Mucosa of descending colon (tissue), 3 donors: ENCODE data around the gene ZNF429. TPM values are rescaled to one million over a fixed set of nuclear protein-coding genes. Genes with fewer than 3 reads are reported as not detected.

Experiments
- ATAC-seq: fragments of 200-7000 bp; cut with Tn5 transposase; one replicate; pipeline ENCODE4 v1.9.1; 2020; ENCODE audit warnings: mild to moderate bottlenecking, moderate library complexity
- DNase-seq, 3 donors: peaks; one replicate each; pipeline ENCODE4 v3.0.0-alpha.2; 2020
- H3K36me3 ChIP-seq: fragments of 200-600 bp; one replicate; pipeline ENCODE4 v1.8.0; 2021; ENCODE audit warnings: low read depth, mild to moderate bottlenecking
- H3K4me1 ChIP-seq: fragments of 200-600 bp; one replicate; pipeline ENCODE4 v1.8.0; 2021; ENCODE audit warnings: low read depth, mild to moderate bottlenecking
- H3K4me3 ChIP-seq: fragments of 200-600 bp; one replicate; pipeline ENCODE4 v1.8.0; 2021; ENCODE audit warnings: mild to moderate bottlenecking
- H3K9me3 ChIP-seq: fragments of 200-600 bp; one replicate; pipeline ENCODE4 v1.8.0; 2021; ENCODE audit warnings: mild to moderate bottlenecking
- intact Hi-C, 2 donors: fragments of 100-400 bp; cut with DNase I in 1 of 2; cut with micrococcal nuclease in 1 of 2; formaldehyde crosslinking; loops; one replicate each; pipeline versions ENCODE4 v1.11.0 to v1.11.1; 2022; cut with DNase I, micrococcal nuclease
- long read RNA-seq, 2 donors: library from polyadenylated mRNA; unstranded; transcript quantifications; one replicate each; pipeline ENCODE4 v2.0.0, GENCODE V29; 2019 to 2021
- total RNA-seq, 3 donors: library from RNA; stranded (reverse); fragmentation: NEBNext Ultra II Directional in 2 of 3; extraction: Animal tissue kit (Norgen Biotek cat#: 25700) in 2 of 3; gene quantifications; one replicate each; pipeline versions ENCODE4 v1.2.1 to v1.2.4, GENCODE V29; 2021 to 2023
- TF ChIP-seq, protein P1 (sequence below): fragments of 200-600 bp; IDR thresholded peaks from one replicate; pipeline ENCODE4 v1.8.0; 2022; ENCODE audit warnings: antibody characterized with exemption, mild to moderate bottlenecking
- donor health status: DM: no; HTN: no; CAD: no; lungs with moderate emphysema.
- donor health status: DM: no; HTN: no; CAD: no.
- donor health status: DM: no; HTN: yes; CAD: no.

The ZNF429 gene
- 10 to 100 TPM; 16.5 to 18.7 (median 16.6) TPM for total RNA-seq
- long read RNA-seq, donor 1, partial matches to known transcripts = 3 of 18 reads
- long read RNA-seq, donor 1, other reads (novel, unspliced or antisense) = 12 of 18 reads
- long read RNA-seq, donor 2, partial matches to known transcripts = 0 of 7 reads
- long read RNA-seq, donor 2, other reads (novel, unspliced or antisense) = 5 of 7 reads

DNA sequence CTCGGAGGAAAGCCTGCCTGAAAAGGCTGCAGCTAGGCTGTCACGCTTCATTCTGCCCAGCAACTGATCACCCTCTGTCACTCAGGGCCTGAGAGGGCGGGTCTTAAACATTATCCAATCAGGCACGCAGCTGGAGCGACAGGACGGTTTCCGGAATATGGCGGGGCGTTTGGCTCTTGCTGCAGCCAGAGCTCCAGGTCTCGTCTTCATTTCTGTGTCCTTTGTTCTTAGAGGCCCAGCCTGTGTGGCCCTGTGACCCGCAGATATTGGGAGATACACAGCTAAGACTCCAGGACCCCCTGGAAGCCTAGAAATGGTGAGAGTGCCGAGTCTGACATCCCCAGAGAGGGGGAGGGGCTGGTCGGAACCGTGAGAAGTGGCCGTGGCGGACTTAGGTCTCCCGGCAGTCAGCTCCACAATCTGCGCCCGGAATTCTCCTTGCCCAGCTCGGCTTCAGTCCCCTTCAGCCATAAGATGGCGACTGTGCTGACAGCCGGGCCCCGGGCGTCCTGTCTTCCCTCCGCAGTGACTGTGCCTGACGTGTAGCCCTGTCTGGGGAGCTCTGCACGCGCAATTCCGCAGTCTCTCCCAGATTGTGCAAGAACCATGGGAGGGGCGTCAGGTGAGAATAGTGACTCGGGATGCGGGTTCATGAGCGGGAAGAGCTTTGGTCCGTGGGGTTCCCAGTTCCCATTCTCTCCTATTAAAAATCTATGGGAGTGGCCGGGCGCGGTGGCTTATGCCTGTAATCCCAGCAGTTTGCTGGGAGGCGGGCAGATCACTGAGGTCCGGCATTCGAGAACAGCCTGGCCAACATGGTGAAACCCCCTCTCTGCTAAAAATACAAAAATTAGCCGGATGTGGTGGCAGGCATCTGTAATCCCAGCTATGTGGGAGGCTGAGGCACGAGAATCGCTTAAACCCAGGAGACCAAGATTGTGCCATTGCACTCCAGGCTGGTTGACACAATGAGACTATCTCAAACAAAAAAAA, at the start of gene ZNF429:
Gene ZNF429 (plus strand): TSS at position 144 of the 993 bp plus-strand sequence. CDS start 170 bp downstream, at position 314.
- peak; percentile 91 to 97 (median 92) for DNase-seq
- H3K4me1 ChIP-seq = peaks cover 8% of the 10 kb centered on the region
- peak; percentile 99 for ATAC-seq
- intact Hi-C loops = no loop called here
- H3K9me3 ChIP-seq = no peaks in the 10 kb centered on the region
- TF ChIP-seq, protein P1, sequence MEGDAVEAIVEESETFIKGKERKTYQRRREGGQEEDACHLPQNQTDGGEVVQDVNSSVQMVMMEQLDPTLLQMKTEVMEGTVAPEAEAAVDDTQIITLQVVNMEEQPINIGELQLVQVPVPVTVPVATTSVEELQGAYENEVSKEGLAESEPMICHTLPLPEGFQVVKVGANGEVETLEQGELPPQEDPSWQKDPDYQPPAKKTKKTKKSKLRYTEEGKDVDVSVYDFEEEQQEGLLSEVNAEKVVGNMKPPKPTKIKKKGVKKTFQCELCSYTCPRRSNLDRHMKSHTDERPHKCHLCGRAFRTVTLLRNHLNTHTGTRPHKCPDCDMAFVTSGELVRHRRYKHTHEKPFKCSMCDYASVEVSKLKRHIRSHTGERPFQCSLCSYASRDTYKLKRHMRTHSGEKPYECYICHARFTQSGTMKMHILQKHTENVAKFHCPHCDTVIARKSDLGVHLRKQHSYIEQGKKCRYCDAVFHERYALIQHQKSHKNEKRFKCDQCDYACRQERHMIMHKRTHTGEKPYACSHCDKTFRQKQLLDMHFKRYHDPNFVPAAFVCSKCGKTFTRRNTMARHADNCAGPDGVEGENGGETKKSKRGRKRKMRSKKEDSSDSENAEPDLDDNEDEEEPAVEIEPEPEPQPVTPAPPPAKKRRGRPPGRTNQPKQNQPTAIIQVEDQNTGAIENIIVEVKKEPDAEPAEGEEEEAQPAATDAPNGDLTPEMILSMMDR = no peak
- H3K4me3 ChIP-seq = peak within 1 kb of the TSS; percentile 57
- H3K36me3 ChIP-seq = no peaks in the 10 kb centered on the region

- H3K4me1 ChIP-seq = no peaks in the 10 kb centered on the region
- intact Hi-C loops = no loop called here
- no peak overlapping the region for H3K4me3 ChIP-seq
- ATAC-seq = no peak
- peaks cover 31% of the 10 kb centered on the region for H3K9me3 ChIP-seq
- DNase-seq = no peak
- no peaks in the 10 kb centered on the region for H3K36me3 ChIP-seq
- TF ChIP-seq, protein P1 = no peak
Measured at GRCh38 chr19:21460686-21461085, 44.7 kb upstream of the ZNF429 start.

DNA sequence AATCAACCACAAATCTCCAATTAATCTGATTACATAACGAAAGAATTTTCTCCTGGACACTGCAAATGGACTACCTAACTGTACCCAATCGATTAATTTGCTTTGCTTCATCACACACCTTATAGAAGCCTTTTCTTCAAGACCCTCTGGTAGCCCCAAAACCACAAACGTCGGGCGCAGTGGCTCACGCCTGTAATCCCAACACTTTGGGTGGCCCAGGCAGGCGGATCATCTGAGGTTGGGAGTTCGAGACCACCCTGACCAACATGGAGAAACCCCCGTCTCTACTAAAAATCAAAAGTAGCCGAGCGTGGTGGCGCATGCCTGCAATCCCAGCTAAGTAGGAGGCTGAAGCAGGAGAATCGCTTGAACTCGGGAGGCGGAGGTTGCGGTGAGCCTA, 42.9 kb upstream of the ZNF429 start:
- no peaks in the 10 kb centered on the region for H3K4me1 ChIP-seq
- intact Hi-C loops = no loop called here
- no peaks in the 10 kb centered on the region for H3K36me3 ChIP-seq
- ATAC-seq (no peak), DNase-seq (no peak)
- H3K9me3 ChIP-seq = peaks cover 15% of the 10 kb centered on the region
- TF ChIP-seq, protein P1 = no peak
- no peak overlapping the region for H3K4me3 ChIP-seq

GRCh38 chr19:21463449-21464105, 41.8 kb upstream of the ZNF429 start:
- Histone ChIP-seq H3K4me3 (no peak overlapping the region), H3K9me3 (peaks cover 5% of the 10 kb centered on the region), H3K36me3 (no peaks in the 10 kb centered on the region), H3K4me1 (no peaks in the 10 kb centered on the region)
- intact Hi-C loops = no loop called here
- DNase-seq (peak; percentile 58 to 67 (median 65)), ATAC-seq (peak; percentile 93)
- TF ChIP-seq, protein P1 = no peak

DNA sequence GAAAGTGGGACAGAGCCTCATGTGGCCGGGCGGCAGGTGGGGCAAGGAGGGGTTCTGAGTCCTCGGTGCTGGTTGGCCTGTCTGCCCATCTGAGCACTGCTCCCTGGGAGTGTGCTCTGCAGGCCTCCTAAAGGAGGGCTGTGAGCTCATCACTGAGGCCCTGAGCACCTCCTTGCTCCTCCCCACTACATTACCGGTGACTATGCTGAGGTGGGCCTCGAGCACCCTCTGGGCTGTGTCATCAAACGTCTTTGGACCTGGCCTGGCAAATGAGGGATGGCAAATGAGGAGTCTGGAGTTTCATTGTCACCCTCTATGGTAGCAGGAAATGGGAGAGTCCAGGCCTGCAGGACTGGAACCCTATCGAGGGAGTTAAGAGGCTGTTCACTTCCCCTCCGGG, 38.8 kb upstream of the ZNF429 start:
- no peak for DNase-seq
- TF ChIP-seq, protein P1 = no peak
- no peak overlapping the region for H3K4me3 ChIP-seq
- intact Hi-C loops = no loop called here
- ATAC-seq = no peak
- no peaks in the 10 kb centered on the region for H3K9me3 ChIP-seq
- H3K36me3 ChIP-seq = no peaks in the 10 kb centered on the region
- H3K4me1 ChIP-seq = no peaks in the 10 kb centered on the region
